ENCODE results near the gene TRIP13.
A peak's percentile ranks its signal among the peaks of the same experiment; 100 is the strongest.

The TRIP13 gene

GRCh38 chr5:909086-909485 lies 16.4 kb downstream of the TRIP13 start:
- Histone ChIP-seq H3K4me1 (no peaks in the 10 kb centered on the region), H3K36me3 (no peaks in the 10 kb centered on the region), H3K27me3 (no peaks in the 10 kb centered on the region), H3K27ac (no peak overlapping the region), H3K9me3 (no peaks in the 10 kb centered on the region), H3K4me3 (no peak overlapping the region)
- TF ChIP-seq CTCF (IDR thresholded peaks at IDR 0.05), result no peak
- no peak for DNase-seq
- intact Hi-C loops (cut with DNase I; ENCODE audit: low total_unique reads), result no loop called here

GRCh38 chr5:909994-910768 lies 17.5 kb downstream of the TRIP13 start:
- H3K4me1 ChIP-seq, result no peaks in the 10 kb centered on the region
- no peak overlapping the region for H3K27ac ChIP-seq
- no peak overlapping the region for H3K4me3 ChIP-seq
- H3K36me3 ChIP-seq, result no peaks in the 10 kb centered on the region
- H3K27me3 ChIP-seq, result no peaks in the 10 kb centered on the region
- H3K9me3 ChIP-seq, result no peaks in the 10 kb centered on the region
- intact Hi-C loops (cut with DNase I; ENCODE audit: low total_unique reads), result no loop called here
- TF ChIP-seq CTCF (IDR thresholded peaks at IDR 0.05), result no peak
- DNase-seq, result no peak

GRCh38 chr5:910769-911160 lies 18.1 kb downstream of the TRIP13 start:
- H3K4me3 ChIP-seq, result no peak overlapping the region
- no peaks in the 10 kb centered on the region for H3K9me3 ChIP-seq
- H3K27ac ChIP-seq, result no peak overlapping the region
- no peaks in the 10 kb centered on the region for H3K4me1 ChIP-seq
- intact Hi-C loops (cut with DNase I; ENCODE audit: low total_unique reads), result no loop called here
- H3K36me3 ChIP-seq, result no peaks in the 10 kb centered on the region
- H3K27me3 ChIP-seq, result no peaks in the 10 kb centered on the region
- TF ChIP-seq CTCF (IDR thresholded peaks at IDR 0.05), result no peak
- no peak for DNase-seq

- Histone ChIP-seq H3K36me3 (no peaks in the 10 kb centered on the region), H3K4me1 (no peaks in the 10 kb centered on the region), H3K27me3 (no peaks in the 10 kb centered on the region), H3K9me3 (no peaks in the 10 kb centered on the region), H3K27ac (no peak overlapping the region), H3K4me3 (no peak overlapping the region)
- intact Hi-C loops (cut with DNase I; ENCODE audit: low total_unique reads), result no loop called here
- no peak for TF ChIP-seq CTCF (IDR thresholded peaks at IDR 0.05)
- DNase-seq, result no peak
Observed at GRCh38 chr5:911601-912000, 18.9 kb downstream of the TRIP13 start.

GRCh38 chr5:912280-913091 lies 19.8 kb downstream of the TRIP13 start:
- peak in 1 of 2 donors; percentile 19 for DNase-seq
- Histone ChIP-seq H3K27me3 (no peaks in the 10 kb centered on the region), H3K9me3 (no peaks in the 10 kb centered on the region), H3K4me1 (no peaks in the 10 kb centered on the region), H3K4me3 (no peak overlapping the region), H3K27ac (no peak overlapping the region), H3K36me3 (no peaks in the 10 kb centered on the region)
- intact Hi-C loops (cut with DNase I; ENCODE audit: low total_unique reads), result no loop called here
- no peak for TF ChIP-seq CTCF (IDR thresholded peaks at IDR 0.05)

All from tibial artery (tissue), 4 donors.